SU-DHL-6 (cell line): Measurements from ENCODE around the gene TTC38.

Experiments used
- CTCF ChIP-seq: fragments of 200-600 bp; sonication (generic); IDR thresholded peaks from one replicate; pipeline ENCODE4 v1.5.1; 2017; ENCODE audit warnings: antibody characterized with exemption, mild to moderate bottlenecking, low read length, moderate library complexity; ENCODE audit not compliant: insufficient read depth, poor library complexity, severe bottlenecking
- EZH2phosphoT487 ChIP-seq: fragments of 200-600 bp; sonication (generic), shearing (Covaris generic); conservative IDR thresholded peaks from 2 replicates; pipeline ENCODE4 v1.6.1; 2018; ENCODE audit warnings: mild to moderate bottlenecking, antibody characterized with exemption, low read length, moderate library complexity, mixed read lengths

- no peak for TF ChIP-seq CTCF
- no peak for TF ChIP-seq EZH2phosphoT487
Observed at GRCh38 chr22:46317646-46318045, 49.8 kb downstream of the TTC38 start.
